Endothelial cell of umbilical vein (primary cell): Measurements from ENCODE around the gene GPR162. TPM values are rescaled to one million over a fixed set of nuclear protein-coding genes. Genes with fewer than 3 reads are reported as not detected.

Experiments used
- BruUV-seq: library from RNA; stranded (reverse); fragments of 400-500 nt; replicated peaks from 2 replicates; lab custom pipeline; 2021; lab: Mats Ljungman, UMichigan
- CTCF ChIA-PET: fragments of 300-600, 350-600 bp; sonication (Branson Sonifier 250); formaldehyde crosslinking; loops from one replicate; lab custom pipeline; 2021; ENCODE audit warnings: antibody characterized with exemption, inconsistent platforms; lab: Charles Lee
- POLR2A ChIA-PET: fragments of 300-600, 350-600 bp; sonication (Branson Sonifier 250); formaldehyde crosslinking; loops from one replicate; lab custom pipeline; 2021; ENCODE audit warnings: antibody characterized with exemption, inconsistent platforms; lab: Charles Lee
- DNase-seq: peaks from one replicate; pipeline ENCODE4 v3.0.0-alpha.2; 2011; ENCODE audit warnings: low read depth, low spot score
- FAIRE-seq: peaks from 2 replicates; lab custom pipeline; 2011; peaks lifted over from hg19 to GRCh38; lab: Jason Lieb, UNC
- H2AFZ ChIP-seq: 2 replicates; pipeline ENCODE4 v1.6.0; 2012; ENCODE audit warnings: low read depth, low read length, control low read depth, inconsistent platforms
- H3K27ac ChIP-seq: 2 replicates; pipeline ENCODE4 v1.5.1; 2011; ENCODE audit warnings: low read depth, mild to moderate bottlenecking, control low read depth, low read length, moderate library complexity; ENCODE audit not compliant: insufficient read depth
- H3K27me3 ChIP-seq, 2 experiments: 2 replicates each; pipeline versions ENCODE4 v1.6.0 to v1.6.1; 2011; ENCODE audit warnings: low read length in 2 of 2, mixed read lengths in 1 of 2; ENCODE audit not compliant: control insufficient read depth in 2 of 2, insufficient read depth in 2 of 2
- H3K36me3 ChIP-seq, 2 experiments: 2 replicates in 1 of 2; 3 replicates in 1 of 2; pipeline ENCODE4 v1.5.1; 2011; ENCODE audit warnings: low read length in 2 of 2, mild to moderate bottlenecking in 1 of 2, moderate library complexity in 1 of 2; ENCODE audit not compliant: control insufficient read depth in 2 of 2, insufficient read depth in 2 of 2; ENCODE audit errors: extremely low read depth in 1 of 2
- H3K4me1 ChIP-seq: 3 replicates; pipeline ENCODE4 v1.5.1; 2011; ENCODE audit warnings: mild to moderate bottlenecking, low read length; ENCODE audit not compliant: control insufficient read depth, insufficient read depth; ENCODE audit errors: extremely low read depth
- H3K4me2 ChIP-seq: 2 replicates; pipeline ENCODE4 v1.6.1; 2011; ENCODE audit warnings: low read length, control low read depth, mixed read lengths; ENCODE audit not compliant: insufficient read depth
- H3K4me3 ChIP-seq, 3 experiments: fragments of 200-600 bp in 1 of 3; sonication (generic), shearing (Covaris generic) in 1 of 3; replicated peaks in 1 of 3; 2 replicates each; pipeline ENCODE4 v1.5.1; 2011 to 2016; ENCODE audit warnings: control low read depth in 3 of 3, low read length in 3 of 3, mild to moderate bottlenecking in 2 of 3, inconsistent platforms in 1 of 3, low read depth in 1 of 3, moderate library complexity in 1 of 3; ENCODE audit not compliant: insufficient read depth in 1 of 3
- H3K79me2 ChIP-seq: 2 replicates; pipeline ENCODE4 v1.6.0; 2012; ENCODE audit warnings: low read length, inconsistent platforms; ENCODE audit not compliant: control insufficient read depth, insufficient read depth
- H3K9ac ChIP-seq: replicated peaks from 2 replicates; pipeline ENCODE3; 2011; ENCODE audit warnings: low read length, control low read depth; ENCODE audit not compliant: insufficient read depth; ENCODE audit errors: extremely low read depth
- H3K9me1 ChIP-seq: replicated peaks from 3 replicates; pipeline ENCODE4 v1.6.0; 2011; ENCODE audit warnings: mild to moderate bottlenecking, low read length; ENCODE audit not compliant: control insufficient read depth, insufficient read depth; ENCODE audit errors: extremely low read depth
- H3K9me3 ChIP-seq: replicated peaks from 2 replicates; pipeline ENCODE4 v1.5.1; 2012; ENCODE audit warnings: low read length, inconsistent platforms; ENCODE audit not compliant: control insufficient read depth, insufficient read depth
- H4K20me1 ChIP-seq: replicated peaks from 2 replicates; pipeline ENCODE3; 2011; ENCODE audit warnings: mild to moderate bottlenecking, low read length; ENCODE audit not compliant: control insufficient read depth, insufficient read depth; ENCODE audit errors: extremely low read depth
- EZH2 ChIP-seq: IDR thresholded peaks from 2 replicates; pipeline ENCODE4 v1.6.1; 2012; ENCODE audit warnings: borderline replicate concordance, low read depth, mild to moderate bottlenecking, moderate library complexity, low read length, inconsistent platforms; ENCODE audit not compliant: severe bottlenecking
- FOS ChIP-seq: IDR thresholded peaks from 2 replicates; pipeline ENCODE4 v1.6.1; 2011; ENCODE audit warnings: mild to moderate bottlenecking, low read length, moderate library complexity, borderline replicate concordance; ENCODE audit not compliant: insufficient read depth
- GATA2 ChIP-seq: IDR thresholded peaks from 2 replicates; pipeline ENCODE4 v1.7.0; 2011; ENCODE audit warnings: low read depth, mild to moderate bottlenecking, moderate library complexity, mixed read lengths, low read length; ENCODE audit not compliant: insufficient read length, insufficient read depth
- JUN ChIP-seq: IDR thresholded peaks from 2 replicates; pipeline ENCODE4 v1.6.1; 2011; ENCODE audit warnings: borderline replicate concordance, low read depth; ENCODE audit not compliant: insufficient read length, insufficient read depth
- MYC ChIP-seq: IDR thresholded peaks from one replicate; pipeline ENCODE4 v1.6.1; 2011; ENCODE audit warnings: mild to moderate bottlenecking, low read depth, low read length
- POLR2A ChIP-seq: IDR thresholded peaks from 2 replicates; pipeline ENCODE4 v1.6.1; 2012; ENCODE audit warnings: low read depth, mild to moderate bottlenecking, control low read depth, low read length
- POLR2AphosphoS5 ChIP-seq: IDR thresholded peaks from 2 replicates; pipeline ENCODE4 v1.6.1; 2012; ENCODE audit warnings: low read depth, mild to moderate bottlenecking, control low read depth, low read length, moderate library complexity; ENCODE audit not compliant: insufficient read depth
- dilution Hi-C: fragments of 300-500 bp; cut with MboI; formaldehyde crosslinking; loops from one replicate; pipeline ENCODE4 v1.15.0; 2019; ENCODE audit warnings: low sequenced_read_pairs; ENCODE audit not compliant: extremely low pct_ligation_motif_present
- intact Hi-C: fragments of 100-400 bp; cut with micrococcal nuclease; formaldehyde crosslinking; loops from one replicate; pipeline ENCODE4 v1.10.0; 2022
- polyA plus RNA-seq, 4 experiments: library from polyadenylated mRNA; depleted of rRNA in 3 of 4; stranded (reverse) in 3 of 4; unstranded in 1 of 4; fragments of >200 nt; gene quantifications; 2 replicates each; pipeline versions ENCODE4 v1.2.1 to v1.2.3, GENCODE V29; 2011 to 2012; ENCODE audit warnings: missing spikeins in 1 of 4
- total RNA-seq: library from RNA; stranded (reverse); gene quantifications from 2 replicates; pipeline ENCODE4 v1.2.3, GENCODE V29; 2021
- TF ChIP-seq, protein P1 (sequence below), 2 donors: IDR thresholded peaks; 1 replicate in 1 of 2; 2 replicates in 1 of 2; pipeline ENCODE4 v1.5.1; 2011; ENCODE audit warnings: low read length in 2 of 2, mild to moderate bottlenecking in 2 of 2, moderate library complexity in 2 of 2, control low read depth in 1 of 2, inconsistent platforms in 1 of 2, low read depth in 1 of 2; ENCODE audit not compliant: insufficient read depth in 1 of 2; ENCODE audit errors: extremely low read depth in 1 of 2
- TF ChIP-seq, protein P2 (sequence below): IDR thresholded peaks from 2 replicates; pipeline ENCODE4 v1.6.1; 2011; ENCODE audit not compliant: insufficient read depth, insufficient read length

Gene GPR162
- total and polyA plus RNA-seq, 2 donors (not counting 3 experiments of a cell fraction or from before 2014, with no cell fraction given) = 9.7 to 13.7 TPM

DNA sequence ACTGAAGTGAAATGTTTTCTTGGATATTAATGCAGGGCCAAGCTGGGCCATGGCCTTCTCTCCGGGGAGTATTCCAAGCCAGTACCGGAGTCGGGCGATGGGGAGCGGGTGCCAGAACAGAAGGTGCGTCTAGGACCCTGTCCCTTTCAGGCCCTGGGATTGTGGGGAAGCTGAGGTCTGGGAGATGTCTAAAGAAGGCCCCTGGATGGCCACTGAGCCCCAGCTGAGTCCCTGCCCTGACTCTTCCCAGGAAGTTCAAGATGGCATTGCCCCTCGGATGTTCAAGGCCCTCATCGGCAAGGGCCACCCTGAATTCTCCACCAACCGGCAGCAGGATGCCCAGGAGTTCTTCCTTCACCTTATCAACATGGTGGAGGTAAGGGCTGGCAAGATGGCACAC is 38.5 kb downstream of the GPR162 start:
- Histone ChIP-seq H3K27ac (no peak overlapping the region), H3K27me3 (no peaks in the 10 kb centered on the region), H3K4me1 (no peaks in the 10 kb centered on the region), H3K9ac (no peak overlapping the region), H3K9me3 (no peaks in the 10 kb centered on the region), H3K4me2 (no peak overlapping the region), H2AFZ (no peak overlapping the region), H4K20me1 (no peaks in the 10 kb centered on the region), H3K4me3 (no peak overlapping the region), H3K9me1 (no peaks in the 10 kb centered on the region), H3K79me2 (peaks cover under 1% of the 10 kb centered on the region), H3K36me3 (peaks cover 18 to 68% of the 10 kb centered on the region in 2 experiments)
- FAIRE-seq (no peak), DNase-seq (no peak)
- no TSS peak for BruUV-seq
- TF ChIP-seq GATA2 = no peak
- no peak for TF ChIP-seq POLR2AphosphoS5
- TF ChIP-seq POLR2A = no peak
- no peak for TF ChIP-seq FOS
- TF ChIP-seq MYC = no peak
- no peak for TF ChIP-seq EZH2
- TF ChIP-seq, protein P1, sequence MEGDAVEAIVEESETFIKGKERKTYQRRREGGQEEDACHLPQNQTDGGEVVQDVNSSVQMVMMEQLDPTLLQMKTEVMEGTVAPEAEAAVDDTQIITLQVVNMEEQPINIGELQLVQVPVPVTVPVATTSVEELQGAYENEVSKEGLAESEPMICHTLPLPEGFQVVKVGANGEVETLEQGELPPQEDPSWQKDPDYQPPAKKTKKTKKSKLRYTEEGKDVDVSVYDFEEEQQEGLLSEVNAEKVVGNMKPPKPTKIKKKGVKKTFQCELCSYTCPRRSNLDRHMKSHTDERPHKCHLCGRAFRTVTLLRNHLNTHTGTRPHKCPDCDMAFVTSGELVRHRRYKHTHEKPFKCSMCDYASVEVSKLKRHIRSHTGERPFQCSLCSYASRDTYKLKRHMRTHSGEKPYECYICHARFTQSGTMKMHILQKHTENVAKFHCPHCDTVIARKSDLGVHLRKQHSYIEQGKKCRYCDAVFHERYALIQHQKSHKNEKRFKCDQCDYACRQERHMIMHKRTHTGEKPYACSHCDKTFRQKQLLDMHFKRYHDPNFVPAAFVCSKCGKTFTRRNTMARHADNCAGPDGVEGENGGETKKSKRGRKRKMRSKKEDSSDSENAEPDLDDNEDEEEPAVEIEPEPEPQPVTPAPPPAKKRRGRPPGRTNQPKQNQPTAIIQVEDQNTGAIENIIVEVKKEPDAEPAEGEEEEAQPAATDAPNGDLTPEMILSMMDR (IDR thresholded peaks at IDR 0.05; ENCODE audit: extremely low read depth in 1 of 2, insufficient read depth in 1 of 2, low read depth in 1 of 2, low read length in 2 of 2) = no peak
- TF ChIP-seq, protein P2, sequence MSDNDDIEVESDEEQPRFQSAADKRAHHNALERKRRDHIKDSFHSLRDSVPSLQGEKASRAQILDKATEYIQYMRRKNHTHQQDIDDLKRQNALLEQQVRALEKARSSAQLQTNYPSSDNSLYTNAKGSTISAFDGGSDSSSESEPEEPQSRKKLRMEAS = no peak
- no peak for TF ChIP-seq JUN
- ChIA-PET CTCF (interaction anchor here (1.9 kb wide), 1 partner anchor 9 kb away, joined by 7 read pairs; no protein-coding TSS in a partner anchor), POLR2A (no interaction called here)
- intact Hi-C loops = no loop called here
- dilution Hi-C loops = no loop called here
